ENCODE data around the gene ENPP3. TPM values are rescaled to one million over a fixed set of nuclear protein-coding genes. Genes with fewer than 3 reads are reported as not detected.

The ENPP3 gene
- total RNA-seq, 1 experiment from 2014 or later, result not detected

DNA sequence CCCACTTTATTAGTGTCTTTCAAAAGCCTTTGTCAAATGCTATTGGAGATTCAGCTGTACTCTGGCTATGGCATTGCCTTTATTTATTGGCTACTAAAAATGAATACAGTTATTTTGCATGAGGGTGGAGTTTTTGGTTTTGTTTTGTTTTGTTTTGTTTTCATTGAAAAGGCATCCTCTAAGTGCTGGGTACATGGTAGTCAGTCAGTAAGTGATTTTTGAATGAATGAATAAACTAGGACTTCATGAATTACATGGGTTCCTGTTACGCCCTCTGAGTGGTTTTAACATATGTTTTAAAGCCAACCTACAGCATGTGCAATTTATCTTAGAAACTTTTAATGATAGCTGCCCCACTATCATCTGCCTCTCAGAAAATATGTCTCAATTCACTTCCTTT lies 131.9 kb downstream of the ENPP3 start:
- Mint-ChIP-seq H3K4me3 (ENCODE audit: unreplicated experiment) (no peak overlapping the region), H3K27ac (ENCODE audit: low read depth, unreplicated experiment) (no peak overlapping the region), H3K36me3 (ENCODE audit: insufficient read depth, unreplicated experiment) (peaks cover 6% of the 10 kb centered on the region), H3K9me3 (ENCODE audit: unreplicated experiment) (no peaks in the 10 kb centered on the region), H3K4me1 (ENCODE audit: insufficient read depth, unreplicated experiment) (no peaks in the 10 kb centered on the region), H3K27me3 (ENCODE audit: insufficient read depth, unreplicated experiment) (no peaks in the 10 kb centered on the region)
- intact Hi-C loops (cut with micrococcal nuclease), result no loop called here
- CTCF ChIA-PET, result no interaction called here
- no peak for DNase-seq (ENCODE audit: unreplicated experiment)
- TF ChIP-seq, protein P1, sequence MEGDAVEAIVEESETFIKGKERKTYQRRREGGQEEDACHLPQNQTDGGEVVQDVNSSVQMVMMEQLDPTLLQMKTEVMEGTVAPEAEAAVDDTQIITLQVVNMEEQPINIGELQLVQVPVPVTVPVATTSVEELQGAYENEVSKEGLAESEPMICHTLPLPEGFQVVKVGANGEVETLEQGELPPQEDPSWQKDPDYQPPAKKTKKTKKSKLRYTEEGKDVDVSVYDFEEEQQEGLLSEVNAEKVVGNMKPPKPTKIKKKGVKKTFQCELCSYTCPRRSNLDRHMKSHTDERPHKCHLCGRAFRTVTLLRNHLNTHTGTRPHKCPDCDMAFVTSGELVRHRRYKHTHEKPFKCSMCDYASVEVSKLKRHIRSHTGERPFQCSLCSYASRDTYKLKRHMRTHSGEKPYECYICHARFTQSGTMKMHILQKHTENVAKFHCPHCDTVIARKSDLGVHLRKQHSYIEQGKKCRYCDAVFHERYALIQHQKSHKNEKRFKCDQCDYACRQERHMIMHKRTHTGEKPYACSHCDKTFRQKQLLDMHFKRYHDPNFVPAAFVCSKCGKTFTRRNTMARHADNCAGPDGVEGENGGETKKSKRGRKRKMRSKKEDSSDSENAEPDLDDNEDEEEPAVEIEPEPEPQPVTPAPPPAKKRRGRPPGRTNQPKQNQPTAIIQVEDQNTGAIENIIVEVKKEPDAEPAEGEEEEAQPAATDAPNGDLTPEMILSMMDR (IDR thresholded peaks at IDR 0.05; ENCODE audit: unreplicated experiment), result no peak
- POLR2A ChIA-PET, result interaction anchor here (0.6 kb wide), 1 partner anchor 9 kb away, joined by 3 read pairs; no protein-coding TSS in a partner anchor
- no TSS peak for BruUV-seq (replicated peaks)

GRCh38 chr6:131769385-131770141 lies 132.5 kb downstream of the ENPP3 start:
- Mint-ChIP-seq H3K36me3 (ENCODE audit: insufficient read depth, unreplicated experiment) (peaks cover 6% of the 10 kb centered on the region), H3K4me3 (ENCODE audit: unreplicated experiment) (no peak overlapping the region), H3K4me1 (ENCODE audit: insufficient read depth, unreplicated experiment) (no peaks in the 10 kb centered on the region), H3K27ac (ENCODE audit: low read depth, unreplicated experiment) (no peak overlapping the region), H3K9me3 (ENCODE audit: unreplicated experiment) (no peaks in the 10 kb centered on the region), H3K27me3 (ENCODE audit: insufficient read depth, unreplicated experiment) (no peaks in the 10 kb centered on the region)
- ChIA-PET POLR2A (interaction anchor here (0.6 kb wide), 1 partner anchor 8 kb away, joined by 3 read pairs; no protein-coding TSS in a partner anchor), CTCF (interaction anchor here (1.2 kb wide), 1 partner anchor 141 kb away, joined by 4 read pairs; no protein-coding TSS in a partner anchor)
- no peak for DNase-seq (ENCODE audit: unreplicated experiment)
- intact Hi-C loops (cut with micrococcal nuclease), result no loop called here
- TF ChIP-seq, protein P1 (IDR thresholded peaks at IDR 0.05; ENCODE audit: unreplicated experiment), result no peak
- BruUV-seq (replicated peaks), result no TSS peak

DNA sequence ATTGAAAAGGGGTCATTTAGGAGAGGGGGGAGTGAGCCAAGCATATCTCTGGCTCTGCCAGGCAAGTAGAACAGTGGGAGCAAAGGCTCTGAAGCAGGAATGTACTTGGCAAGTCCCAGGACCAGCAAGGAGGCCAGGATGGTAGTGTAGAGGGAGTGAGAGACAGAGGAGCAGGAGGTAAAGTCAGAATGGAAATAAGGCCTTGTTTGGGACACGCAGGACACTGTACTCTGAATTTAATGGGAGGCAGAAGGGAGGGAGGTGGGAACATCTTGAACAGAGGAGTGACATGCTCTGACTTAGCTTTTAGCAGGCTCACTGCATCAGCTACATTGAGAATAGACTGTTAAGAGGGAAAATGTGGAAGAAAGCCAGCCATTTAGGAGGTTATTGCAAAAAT lies 133.7 kb downstream of the ENPP3 start:
- intact Hi-C loops (cut with micrococcal nuclease), result no loop called here
- POLR2A ChIA-PET, result no interaction called here
- CTCF ChIA-PET, result interaction anchor here (0.5 to 1.2 kb wide), 2 partner anchors 123 to 139 kb away, joined by 4 to 7 read pairs; no protein-coding TSS in a partner anchor
- peaks cover 1% of the 10 kb centered on the region for H3K36me3 Mint-ChIP-seq (ENCODE audit: insufficient read depth, unreplicated experiment)
- no peaks in the 10 kb centered on the region for H3K4me1 Mint-ChIP-seq (ENCODE audit: insufficient read depth, unreplicated experiment)
- H3K27ac Mint-ChIP-seq (ENCODE audit: low read depth, unreplicated experiment), result no peak overlapping the region
- DNase-seq (ENCODE audit: unreplicated experiment), result no peak
- H3K27me3 Mint-ChIP-seq (ENCODE audit: insufficient read depth, unreplicated experiment), result no peaks in the 10 kb centered on the region
- no TSS peak for BruUV-seq (replicated peaks)
- TF ChIP-seq, protein P1 (IDR thresholded peaks at IDR 0.05; ENCODE audit: unreplicated experiment), result no peak
- H3K4me3 Mint-ChIP-seq (ENCODE audit: unreplicated experiment), result no peak overlapping the region
- H3K9me3 Mint-ChIP-seq (ENCODE audit: unreplicated experiment), result no peaks in the 10 kb centered on the region

DNA sequence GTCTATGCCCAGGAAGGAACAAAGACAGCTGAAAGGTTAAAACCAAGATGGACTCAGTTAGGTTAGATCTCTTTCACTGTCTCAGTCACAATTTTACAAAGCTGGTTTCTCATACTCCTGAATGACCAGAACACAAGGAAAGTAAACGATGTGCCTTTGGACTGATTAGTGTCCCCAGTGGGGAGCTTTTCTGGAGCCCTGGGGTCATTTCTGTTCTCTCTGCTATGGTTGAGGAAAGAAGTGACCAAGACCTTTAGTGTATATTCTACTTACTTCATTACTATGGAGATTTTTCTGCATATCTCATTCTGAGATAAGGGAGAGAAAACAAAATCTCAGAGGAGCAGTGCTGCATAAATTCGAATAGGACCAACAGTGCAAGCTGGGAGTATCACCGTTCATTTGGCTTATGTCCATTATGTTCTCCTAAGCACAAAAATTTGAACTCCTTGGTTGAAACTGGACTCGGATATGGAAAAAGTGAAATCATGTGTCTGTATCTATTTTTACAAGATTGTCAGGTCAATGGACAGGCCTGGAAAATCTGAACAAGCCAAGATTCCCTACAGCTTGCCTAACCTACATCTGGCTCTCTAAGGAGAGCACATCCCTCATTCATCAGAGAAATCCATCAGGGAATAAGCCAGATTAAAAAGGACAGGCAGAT lies 136.3 kb downstream of the ENPP3 start:
- Mint-ChIP-seq H3K4me1 (ENCODE audit: insufficient read depth, unreplicated experiment) (no peaks in the 10 kb centered on the region), H3K9me3 (ENCODE audit: unreplicated experiment) (no peaks in the 10 kb centered on the region), H3K4me3 (ENCODE audit: unreplicated experiment) (no peak overlapping the region), H3K27me3 (ENCODE audit: insufficient read depth, unreplicated experiment) (no peaks in the 10 kb centered on the region), H3K27ac (ENCODE audit: low read depth, unreplicated experiment) (no peak overlapping the region), H3K36me3 (ENCODE audit: insufficient read depth, unreplicated experiment) (no peaks in the 10 kb centered on the region)
- POLR2A ChIA-PET, result interaction anchor here (0.9 kb wide), 1 partner anchor 13 kb away, joined by 3 read pairs; no protein-coding TSS in a partner anchor
- BruUV-seq (replicated peaks), result no TSS peak
- TF ChIP-seq, protein P1 (IDR thresholded peaks at IDR 0.05; ENCODE audit: unreplicated experiment), result no peak
- CTCF ChIA-PET, result interaction anchor here (1.7 to 2.6 kb wide), 2 partner anchors 10 to 78 kb away, joined by 6 to 9 read pairs; no protein-coding TSS in a partner anchor
- intact Hi-C loops (cut with micrococcal nuclease), result no loop called here
- no peak for DNase-seq (ENCODE audit: unreplicated experiment)
